GM23338 (cell line): ENCODE results near the gene CASP3.

Source experiments
- CREB1 ChIP-seq: fragments of 250-450 bp; sonication (Bioruptor Pico); IDR thresholded peaks from 2 replicates; pipeline ENCODE4 v1.5.0; 2020; ENCODE audit warnings: low read depth, mild to moderate bottlenecking, moderate library complexity
- EZH2 ChIP-seq: fragments of 200-600 bp; sonication (generic); IDR thresholded peaks from one replicate; pipeline ENCODE4 v1.8.0; 2017; ENCODE audit warnings: antibody characterized with exemption, mild to moderate bottlenecking, low read depth; ENCODE audit not compliant: unreplicated experiment
- EZH2phosphoT487 ChIP-seq: fragments of 200-600 bp; sonication (generic); IDR thresholded peaks from one replicate; pipeline ENCODE4 v1.8.1; 2018; ENCODE audit warnings: antibody characterized with exemption; ENCODE audit not compliant: unreplicated experiment
- JUNB ChIP-seq: IDR thresholded peaks from one replicate; pipeline ENCODE4 v1.6.1; 2016; ENCODE audit warnings: antibody characterized with exemption; ENCODE audit not compliant: unreplicated experiment
- NANOG ChIP-seq: IDR thresholded peaks from 2 replicates; pipeline ENCODE4 v1.6.1; 2016; ENCODE audit warnings: antibody characterized with exemption, borderline replicate concordance
- POLR2AphosphoS5 ChIP-seq: IDR thresholded peaks from 2 replicates; pipeline ENCODE4 v1.6.1; 2016; ENCODE audit warnings: antibody characterized with exemption, low read depth
- STAT1 ChIP-seq: IDR thresholded peaks from one replicate; pipeline ENCODE4 v1.6.1; 2016; ENCODE audit warnings: antibody characterized with exemption; ENCODE audit not compliant: unreplicated experiment
- ZNF331 ChIP-seq: fragments of 250-450 bp; sonication (Bioruptor Pico); IDR thresholded peaks from 2 replicates; pipeline ENCODE4 v1.5.0; 2020; ENCODE audit warnings: low read depth, mild to moderate bottlenecking, moderate library complexity
- TF ChIP-seq, protein P1 (sequence below), 2 experiments: fragments of 200-600 bp in 1 of 2; sonication (generic) in 1 of 2; conservative IDR thresholded peaks; 2 replicates each; pipeline versions ENCODE4 v1.5.1 to v1.6.1; 2016 to 2017; ENCODE audit warnings: antibody characterized with exemption in 2 of 2, low read depth in 2 of 2, mild to moderate bottlenecking in 2 of 2, moderate library complexity in 1 of 2
- TF ChIP-seq, protein P2 (sequence below): IDR thresholded peaks from one replicate; pipeline ENCODE4 v1.6.1; 2018; ENCODE audit warnings: antibody characterized with exemption; ENCODE audit not compliant: unreplicated experiment

- TF ChIP-seq, protein P1, sequence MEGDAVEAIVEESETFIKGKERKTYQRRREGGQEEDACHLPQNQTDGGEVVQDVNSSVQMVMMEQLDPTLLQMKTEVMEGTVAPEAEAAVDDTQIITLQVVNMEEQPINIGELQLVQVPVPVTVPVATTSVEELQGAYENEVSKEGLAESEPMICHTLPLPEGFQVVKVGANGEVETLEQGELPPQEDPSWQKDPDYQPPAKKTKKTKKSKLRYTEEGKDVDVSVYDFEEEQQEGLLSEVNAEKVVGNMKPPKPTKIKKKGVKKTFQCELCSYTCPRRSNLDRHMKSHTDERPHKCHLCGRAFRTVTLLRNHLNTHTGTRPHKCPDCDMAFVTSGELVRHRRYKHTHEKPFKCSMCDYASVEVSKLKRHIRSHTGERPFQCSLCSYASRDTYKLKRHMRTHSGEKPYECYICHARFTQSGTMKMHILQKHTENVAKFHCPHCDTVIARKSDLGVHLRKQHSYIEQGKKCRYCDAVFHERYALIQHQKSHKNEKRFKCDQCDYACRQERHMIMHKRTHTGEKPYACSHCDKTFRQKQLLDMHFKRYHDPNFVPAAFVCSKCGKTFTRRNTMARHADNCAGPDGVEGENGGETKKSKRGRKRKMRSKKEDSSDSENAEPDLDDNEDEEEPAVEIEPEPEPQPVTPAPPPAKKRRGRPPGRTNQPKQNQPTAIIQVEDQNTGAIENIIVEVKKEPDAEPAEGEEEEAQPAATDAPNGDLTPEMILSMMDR (conservative IDR thresholded peaks at IDR 0.05; ENCODE audit: low read depth in 2 of 2), result no peak
- no peak for TF ChIP-seq STAT1
- TF ChIP-seq JUNB, result no peak
- TF ChIP-seq POLR2AphosphoS5, result no peak
- TF ChIP-seq, protein P2, sequence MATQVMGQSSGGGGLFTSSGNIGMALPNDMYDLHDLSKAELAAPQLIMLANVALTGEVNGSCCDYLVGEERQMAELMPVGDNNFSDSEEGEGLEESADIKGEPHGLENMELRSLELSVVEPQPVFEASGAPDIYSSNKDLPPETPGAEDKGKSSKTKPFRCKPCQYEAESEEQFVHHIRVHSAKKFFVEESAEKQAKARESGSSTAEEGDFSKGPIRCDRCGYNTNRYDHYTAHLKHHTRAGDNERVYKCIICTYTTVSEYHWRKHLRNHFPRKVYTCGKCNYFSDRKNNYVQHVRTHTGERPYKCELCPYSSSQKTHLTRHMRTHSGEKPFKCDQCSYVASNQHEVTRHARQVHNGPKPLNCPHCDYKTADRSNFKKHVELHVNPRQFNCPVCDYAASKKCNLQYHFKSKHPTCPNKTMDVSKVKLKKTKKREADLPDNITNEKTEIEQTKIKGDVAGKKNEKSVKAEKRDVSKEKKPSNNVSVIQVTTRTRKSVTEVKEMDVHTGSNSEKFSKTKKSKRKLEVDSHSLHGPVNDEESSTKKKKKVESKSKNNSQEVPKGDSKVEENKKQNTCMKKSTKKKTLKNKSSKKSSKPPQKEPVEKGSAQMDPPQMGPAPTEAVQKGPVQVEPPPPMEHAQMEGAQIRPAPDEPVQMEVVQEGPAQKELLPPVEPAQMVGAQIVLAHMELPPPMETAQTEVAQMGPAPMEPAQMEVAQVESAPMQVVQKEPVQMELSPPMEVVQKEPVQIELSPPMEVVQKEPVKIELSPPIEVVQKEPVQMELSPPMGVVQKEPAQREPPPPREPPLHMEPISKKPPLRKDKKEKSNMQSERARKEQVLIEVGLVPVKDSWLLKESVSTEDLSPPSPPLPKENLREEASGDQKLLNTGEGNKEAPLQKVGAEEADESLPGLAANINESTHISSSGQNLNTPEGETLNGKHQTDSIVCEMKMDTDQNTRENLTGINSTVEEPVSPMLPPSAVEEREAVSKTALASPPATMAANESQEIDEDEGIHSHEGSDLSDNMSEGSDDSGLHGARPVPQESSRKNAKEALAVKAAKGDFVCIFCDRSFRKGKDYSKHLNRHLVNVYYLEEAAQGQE, result no peak
- TF ChIP-seq EZH2phosphoT487, result no peak
- no peak for TF ChIP-seq CREB1 (CRISPR knock-in tag)
- TF ChIP-seq EZH2, result no peak
- TF ChIP-seq NANOG, result no peak
- TF ChIP-seq ZNF331 (CRISPR knock-in tag), result no peak
Measured at GRCh38 chr4:184621518-184621917, 27.7 kb downstream of the CASP3 start.
